GF-D8 (cell line): ENCODE data around the gene CEBPG.

Experiments used
- DNase-seq: peaks from one replicate; lab custom pipeline; 2025; lab: John Stamatoyannopoulos, UW

Gene CEBPG

GRCh38 chr19:33407140-33407551 lies 33.6 kb downstream of the CEBPG start:
- no peak for DNase-seq

- no peak for DNase-seq
Measured at GRCh38 chr19:33407716-33408115, 34.2 kb downstream of the CEBPG start.

DNA sequence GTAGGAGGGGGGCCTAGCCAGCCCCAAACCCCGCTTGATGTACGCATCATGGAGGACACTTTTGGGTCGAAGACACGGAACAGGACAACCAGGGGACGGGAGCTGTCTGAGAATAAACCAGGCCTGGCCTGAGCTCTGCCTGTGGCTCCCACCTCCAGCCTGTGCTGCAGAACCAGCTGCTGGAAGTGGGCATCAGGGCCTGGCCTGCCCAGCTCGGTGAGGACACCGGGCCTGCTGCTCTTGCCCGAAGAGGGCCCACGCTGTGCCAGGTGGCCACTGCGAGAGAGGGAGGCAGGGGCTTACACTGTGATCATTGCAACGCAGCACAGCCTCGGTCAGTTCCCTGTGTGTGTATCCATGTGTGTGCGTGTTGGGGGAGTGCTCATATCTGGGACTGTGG lies 34.6 kb downstream of the CEBPG start:
- no peak for DNase-seq

DNA sequence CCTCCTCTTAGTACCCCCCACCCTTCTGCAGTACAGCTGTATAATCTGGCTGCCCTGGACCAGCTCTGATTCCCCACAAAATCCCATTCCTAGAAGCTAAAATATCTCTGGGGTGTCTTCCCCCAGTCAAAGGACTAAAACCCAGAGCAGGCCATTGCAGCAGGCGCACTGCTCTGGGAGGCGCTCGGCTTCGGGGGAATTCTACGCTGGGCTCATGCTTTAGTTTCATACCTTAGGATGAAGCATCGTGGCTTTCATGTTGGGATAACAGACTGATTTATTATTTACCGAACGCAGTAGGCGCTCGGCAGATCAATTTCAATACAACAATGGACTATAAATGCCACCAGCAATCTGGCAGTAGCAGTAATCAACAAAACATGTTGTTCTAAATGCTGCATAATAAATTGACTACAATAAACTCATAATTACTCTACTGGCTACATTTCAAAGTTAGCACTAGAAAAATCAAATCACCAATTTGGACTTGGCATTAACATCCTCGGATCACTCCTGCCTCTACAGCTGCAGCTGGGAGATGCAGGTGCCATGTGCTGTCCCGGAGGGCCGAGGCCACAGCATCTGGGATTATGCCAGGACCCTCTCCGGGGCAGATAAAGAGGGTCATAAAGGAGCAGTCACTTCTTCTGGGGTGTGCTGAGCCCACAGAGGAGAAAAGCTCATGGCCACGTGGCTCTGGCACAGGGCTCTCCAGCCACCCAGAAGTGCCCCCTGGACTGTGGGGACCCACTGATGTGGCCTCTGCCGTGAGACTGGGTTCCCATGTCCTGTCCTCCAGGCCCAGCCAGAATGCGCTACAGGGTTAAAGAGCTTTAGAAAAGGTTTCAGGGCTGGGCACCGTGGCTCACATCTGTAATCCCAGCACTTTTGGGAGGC lies 35.3 kb downstream of the CEBPG start:
- no peak for DNase-seq

DNA sequence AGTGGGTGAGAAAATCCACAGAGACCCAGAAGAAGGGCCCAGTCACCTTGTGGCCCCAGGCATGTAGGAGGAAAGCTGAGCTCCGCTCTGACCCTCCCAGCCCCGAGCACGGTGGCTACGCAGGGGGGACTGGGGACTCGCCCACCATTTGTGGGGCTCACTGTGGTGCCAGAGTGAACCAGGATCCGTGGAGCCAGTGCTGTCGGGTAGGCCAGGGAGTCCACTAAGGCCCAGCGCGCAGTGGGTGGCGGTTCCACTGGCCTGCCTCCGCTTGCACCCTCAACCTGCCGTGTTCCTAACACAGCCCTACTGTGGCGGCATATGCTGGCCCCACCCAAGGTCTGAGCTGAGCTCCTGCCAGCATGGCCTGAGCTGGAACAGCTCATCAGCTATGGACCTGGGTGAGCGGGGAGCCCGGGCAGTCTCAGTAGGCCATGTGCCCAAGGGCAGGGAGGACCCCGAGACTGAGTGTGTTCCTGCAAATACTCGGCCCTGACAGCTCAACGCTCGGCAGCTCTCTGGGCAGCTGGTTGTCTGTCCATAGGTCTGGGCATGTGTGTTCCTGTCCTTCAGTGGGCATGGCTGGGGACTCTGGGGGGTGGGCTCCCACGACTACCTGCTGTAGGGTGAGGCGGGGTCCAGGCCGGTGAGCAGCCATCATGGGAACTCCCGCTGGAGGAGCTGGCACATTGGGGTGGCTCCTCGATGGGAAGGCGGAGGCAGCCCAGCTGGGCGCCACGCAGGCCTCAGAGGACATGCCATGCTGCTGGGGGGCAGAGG lies 36.6 kb downstream of the CEBPG start:
- DNase-seq: no peak

DNA sequence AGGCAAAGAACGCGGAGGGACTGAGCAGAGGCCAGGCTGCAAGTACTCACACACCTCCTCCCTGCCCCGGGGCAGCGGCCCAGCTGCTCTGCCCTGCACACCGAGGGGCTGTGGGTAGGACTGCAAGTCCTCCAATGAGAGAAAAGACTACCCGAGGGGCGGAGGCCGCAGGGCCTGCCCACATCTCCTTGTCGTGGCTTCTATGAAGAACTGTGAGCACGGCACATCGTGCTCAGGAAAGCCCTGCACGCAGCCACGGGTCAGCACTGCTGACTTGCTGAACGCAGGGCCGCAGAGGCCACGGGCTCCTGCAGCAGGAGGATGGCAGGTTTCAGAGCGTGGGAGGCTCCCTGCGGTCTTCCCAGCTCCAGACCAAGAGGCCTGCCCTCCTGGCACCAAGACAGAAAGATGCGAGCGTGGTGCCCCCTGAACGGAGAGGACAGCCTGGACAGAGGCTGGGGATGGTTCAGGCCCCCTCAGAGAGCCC lies 37.4 kb downstream of the CEBPG start:
- DNase-seq: no peak

DNA sequence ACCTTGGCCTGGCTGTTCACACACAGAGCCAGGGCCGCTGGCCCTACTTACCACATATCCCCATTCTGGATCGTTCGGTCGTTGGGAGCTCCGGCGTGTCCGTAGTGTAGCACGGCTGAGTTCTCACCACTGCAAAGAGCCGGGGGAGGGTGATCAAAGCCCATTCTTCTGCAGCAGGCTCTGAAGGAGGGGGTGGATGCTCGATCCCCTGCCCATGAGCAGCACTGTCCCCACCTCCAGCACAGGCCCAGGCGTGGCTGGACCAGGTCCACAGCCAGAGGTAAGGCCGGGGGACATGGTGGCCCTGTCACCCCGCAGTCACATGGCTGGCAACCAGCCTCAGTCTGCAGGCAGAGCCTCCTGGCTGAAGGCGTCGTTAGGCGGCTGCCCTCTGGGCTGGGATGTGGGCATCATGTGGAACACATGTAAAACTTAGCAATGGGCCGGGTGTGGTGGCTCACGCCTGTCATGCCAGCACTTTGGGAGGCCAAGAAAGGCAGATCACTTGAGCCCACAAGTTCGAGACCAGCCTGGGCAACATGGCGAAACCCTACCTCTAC lies 38.2 kb downstream of the CEBPG start:
- no peak for DNase-seq

GRCh38 chr19:33412601-33413425 lies 39.3 kb downstream of the CEBPG start:
- DNase-seq: no peak

GRCh38 chr19:33413426-33413725 lies 39.9 kb downstream of the CEBPG start:
- DNase-seq: no peak

- no peak for DNase-seq
Measured at GRCh38 chr19:33413868-33414666, 40.6 kb downstream of the CEBPG start.

DNA sequence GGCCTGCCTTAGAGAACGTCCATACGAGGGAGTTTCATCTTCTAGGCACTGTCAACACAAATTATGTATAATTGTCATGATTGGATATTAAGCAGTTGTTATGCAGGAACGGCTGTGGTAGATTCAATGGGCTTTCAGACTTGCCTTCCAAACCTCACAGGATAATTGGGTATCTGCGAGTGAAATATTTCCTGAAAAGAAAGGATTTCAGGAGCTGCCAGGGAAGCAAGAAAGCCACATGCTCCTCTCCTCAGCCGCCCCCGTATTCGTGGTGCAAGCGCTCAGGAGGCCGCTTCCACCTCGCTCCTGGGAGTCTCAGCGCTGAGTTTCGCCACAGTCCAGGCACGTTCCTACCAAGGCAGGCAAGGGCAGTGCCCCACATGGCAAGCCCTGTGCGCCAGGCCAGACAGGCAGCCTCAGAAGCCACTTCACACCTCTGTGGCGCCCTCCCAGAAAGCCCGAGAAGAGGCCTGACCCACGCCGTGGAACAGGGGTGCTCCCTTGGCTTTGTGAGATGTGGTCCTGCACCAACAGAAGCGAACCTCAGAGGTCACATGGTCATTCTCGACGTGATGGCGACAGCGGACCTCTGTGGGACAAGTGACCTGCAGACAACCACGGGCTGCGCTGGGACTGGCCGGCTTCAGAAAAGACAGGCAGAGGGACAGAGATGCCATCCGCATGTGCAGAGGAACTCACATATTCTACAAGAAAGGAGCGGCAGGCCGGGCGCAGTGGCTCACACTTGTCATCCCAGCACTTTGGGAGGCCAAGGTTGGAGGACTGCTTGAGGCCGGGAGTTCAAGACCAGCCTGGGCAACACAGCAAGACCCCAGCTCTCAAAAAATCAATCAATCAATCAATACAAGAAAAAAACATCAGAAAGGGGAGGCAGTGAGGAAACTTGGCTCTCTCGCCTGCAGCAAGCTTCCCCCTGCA lies 41.4 kb downstream of the CEBPG start:
- no peak for DNase-seq

DNA sequence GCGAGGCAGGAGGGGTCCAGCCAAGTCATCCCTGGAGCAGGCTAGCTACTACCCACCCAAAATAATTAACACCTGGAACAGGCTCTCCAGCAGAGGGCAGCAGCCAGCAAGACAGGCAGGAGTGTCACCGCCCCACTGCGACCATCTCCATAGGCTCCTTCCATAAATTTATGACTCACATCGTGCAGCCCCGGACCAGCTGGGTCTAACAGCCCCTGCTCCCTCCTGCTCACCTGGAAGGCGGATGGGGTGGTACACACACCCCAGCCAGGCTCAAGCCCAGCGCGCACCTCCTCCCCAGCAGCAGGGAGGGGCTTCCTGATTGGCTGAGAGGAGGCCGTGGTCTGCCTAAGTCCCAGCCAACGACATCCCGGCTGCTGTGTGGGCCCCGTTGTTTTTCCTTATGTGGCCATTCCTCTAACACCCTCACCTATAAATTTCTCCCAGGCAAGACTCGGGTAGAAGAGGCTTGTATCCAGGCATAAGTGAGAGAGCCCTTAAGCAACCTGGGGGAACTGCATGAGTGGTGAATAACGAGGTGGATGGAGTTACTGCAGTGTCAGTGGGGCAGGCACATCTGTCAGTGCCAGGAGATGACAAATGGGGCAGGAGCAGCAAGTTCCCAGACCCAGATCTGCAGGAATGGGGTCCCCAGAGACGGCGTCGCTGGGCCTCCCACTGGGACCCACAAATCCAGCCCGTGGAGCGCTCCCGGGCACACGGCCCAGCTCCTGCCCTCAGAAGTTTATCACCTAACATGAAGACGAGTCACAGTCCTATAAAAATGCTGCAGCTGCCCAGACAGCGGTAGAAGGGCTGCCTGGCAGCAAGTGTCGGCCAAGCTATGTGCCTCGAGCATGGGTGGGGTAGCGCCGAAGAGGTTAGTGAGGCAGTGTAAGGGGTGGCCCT lies 43.1 kb downstream of the CEBPG start:
- no peak for DNase-seq

- no peak for DNase-seq
Measured at GRCh38 chr19:33417751-33418150, 44.2 kb downstream of the CEBPG start.

DNA sequence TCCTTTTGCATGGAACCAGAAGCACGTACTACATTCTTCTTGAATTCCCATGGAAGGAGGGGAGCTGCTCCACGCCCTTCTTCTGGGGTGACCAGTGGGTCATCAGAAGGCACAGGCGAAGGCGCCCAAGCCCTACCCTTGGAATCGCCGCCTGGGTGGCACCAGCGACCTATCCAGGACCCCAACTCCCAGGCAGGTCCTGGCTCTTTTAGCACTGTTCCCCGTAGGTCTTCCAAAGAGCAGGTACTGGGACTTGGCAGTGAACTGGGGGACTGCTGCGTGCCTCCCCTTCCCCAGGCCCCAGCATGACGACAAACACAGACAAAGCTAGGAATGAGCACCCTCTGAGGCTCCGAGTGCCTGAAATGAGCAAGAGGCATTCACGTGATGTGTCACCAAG lies 45.0 kb downstream of the CEBPG start:
- DNase-seq: no peak

DNA sequence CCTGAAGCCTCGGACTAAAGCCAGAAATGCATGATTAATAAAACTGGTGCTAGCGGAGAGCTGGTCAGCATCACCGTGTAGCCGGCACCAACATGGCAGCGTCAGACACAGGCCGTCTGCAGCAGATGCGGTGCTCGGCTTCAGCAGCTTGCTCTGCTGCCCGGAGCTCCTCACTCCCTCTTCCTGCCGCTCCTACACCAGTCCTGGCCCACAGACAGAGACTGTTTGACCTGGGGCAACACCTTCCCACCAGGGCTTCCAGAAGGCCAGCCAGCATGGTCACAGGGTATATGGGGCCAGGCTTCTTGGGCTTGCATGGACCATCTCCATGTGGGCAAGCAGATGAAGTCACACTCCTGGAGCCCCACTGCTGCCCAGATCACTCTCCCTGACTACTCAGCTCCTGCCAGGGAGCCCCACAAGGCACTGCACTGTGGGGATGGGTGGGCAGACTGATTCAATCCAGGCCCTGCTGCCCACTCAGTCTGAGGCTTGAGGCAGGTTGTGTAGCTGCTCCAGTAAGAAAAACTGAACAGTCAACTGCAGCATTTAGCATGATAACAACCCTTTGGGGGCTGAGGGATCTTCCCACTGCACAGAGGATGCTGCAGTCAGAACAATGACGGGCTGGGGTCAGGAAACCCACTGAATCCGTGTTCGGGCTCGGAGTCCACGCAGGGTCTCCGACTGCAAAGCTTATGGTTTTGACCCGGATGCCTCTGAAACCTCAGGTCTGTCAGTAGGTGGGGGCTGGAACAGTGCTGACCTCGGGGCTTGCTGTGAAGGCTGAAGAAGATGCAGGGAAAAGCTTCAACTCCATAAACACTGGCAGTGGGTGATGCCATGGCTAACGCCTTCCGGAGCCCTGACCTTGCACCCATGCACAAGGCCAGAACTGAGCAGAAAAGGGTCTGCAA lies 45.6 kb downstream of the CEBPG start:
- no peak for DNase-seq

DNA sequence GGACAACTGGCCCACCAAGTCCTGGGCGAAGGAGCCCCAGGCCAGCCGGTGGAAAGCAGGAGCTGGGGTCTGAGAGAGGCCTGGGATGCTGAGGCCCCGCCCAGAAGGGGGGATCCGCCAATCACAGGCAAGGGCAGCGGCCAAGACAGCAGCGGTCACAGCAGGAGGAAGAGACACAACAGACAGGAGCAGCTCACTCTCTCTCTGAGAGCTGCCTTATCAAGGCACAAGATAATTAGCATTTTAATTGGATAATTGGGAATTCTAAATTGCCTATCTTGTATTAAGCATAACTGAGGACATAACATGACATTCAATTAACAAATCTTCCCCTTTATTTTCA lies 46.2 kb downstream of the CEBPG start:
- DNase-seq: no peak

DNA sequence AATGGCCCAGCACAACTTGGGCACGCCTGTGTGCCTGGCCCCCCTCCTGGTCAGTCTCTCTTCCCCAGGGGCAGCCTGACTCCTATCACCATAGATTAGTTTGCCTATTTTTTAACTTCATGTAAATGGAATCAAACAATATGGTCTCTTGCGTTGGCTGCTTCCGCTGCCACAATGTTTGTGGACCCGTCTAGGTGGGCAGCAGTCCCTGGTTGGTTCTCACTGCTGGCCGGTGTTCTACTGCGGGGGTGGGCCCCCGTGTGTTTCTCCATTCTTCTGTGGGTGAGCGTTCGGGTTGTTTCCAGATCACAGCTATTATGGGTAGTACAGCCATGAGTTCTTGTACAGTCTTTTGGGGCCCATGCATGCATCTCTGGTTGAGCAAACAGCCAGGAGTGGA lies 47.3 kb downstream of the CEBPG start:
- DNase-seq: no peak

GRCh38 chr19:33421368-33421767 lies 47.9 kb downstream of the CEBPG start:
- DNase-seq: no peak
